GM12878 (cell line): ENCODE data around the gene CFAP47. TPM values are rescaled to one million over a fixed set of nuclear protein-coding genes. Genes with fewer than 3 reads are reported as not detected.

Source experiments
- ATAC-seq: fragments of 200-7000 bp; cut with Tn5 transposase; 3 replicates; pipeline ENCODE4 v1.9.1; 2020; ENCODE audit warnings: mild to moderate bottlenecking, moderate library complexity
- BruUV-seq: library from RNA; stranded (reverse); fragments of 400-500 nt; replicated peaks from 2 replicates; lab custom pipeline; 2021; lab: Mats Ljungman, UMichigan
- CTCF ChIA-PET: fragments of 300-600 bp; sonication (Branson Sonifier 250); formaldehyde crosslinking; extraction: SDS; loops from one replicate; lab custom pipeline; 2021; ENCODE audit warnings: inconsistent platforms; lab: Yijun Ruan, JAX
- POLR2A ChIA-PET: fragments of 350-600 bp; formaldehyde crosslinking; extraction: SDS; loops from one replicate; lab custom pipeline; 2021; ENCODE audit warnings: inconsistent platforms; lab: Charles Lee
- RAD21 ChIA-PET: fragments of 300-600 bp; sonication (Branson Sonifier 250); formaldehyde crosslinking; loops from one replicate; lab custom pipeline; 2023; ENCODE audit warnings: antibody characterized with exemption; ENCODE audit not compliant: unreplicated experiment; lab: Charles Lee
- SMC1A ChIA-PET: fragments of 300-600 bp; sonication (Branson Sonifier 250); formaldehyde crosslinking; loops from one replicate; lab custom pipeline; 2023; ENCODE audit not compliant: unreplicated experiment, uncharacterized antibody; lab: Charles Lee
- DNase-seq: peaks from one replicate; pipeline ENCODE4 v3.0.0-alpha.2; 2011; ENCODE audit warnings: low read depth, low spot score
- FAIRE-seq: peaks from 3 replicates; lab custom pipeline; 2011; peaks lifted over from hg19 to GRCh38; lab: Jason Lieb, UNC
- H2AFZ ChIP-seq: 2 replicates; pipeline ENCODE4 v1.6.0; 2011; ENCODE audit warnings: low read depth, low read length, control low read depth; ENCODE audit not compliant: control insufficient read depth
- H3K27ac ChIP-seq: 2 replicates; pipeline ENCODE4 v1.5.1; 2011; ENCODE audit warnings: control low read depth; ENCODE audit not compliant: control insufficient read depth, insufficient read depth
- H3K27me3 ChIP-seq, 2 experiments: replicated peaks in 1 of 2; 2 replicates each; pipeline versions ENCODE4 v1.6.0 to v1.6.1; 2011; ENCODE audit warnings: low read length in 1 of 2; ENCODE audit not compliant: control insufficient read depth in 2 of 2, insufficient read depth in 2 of 2
- H3K36me3 ChIP-seq, 2 experiments: 2 replicates each; pipeline ENCODE4 v1.5.1; 2011; ENCODE audit warnings: low read length in 1 of 2; ENCODE audit not compliant: control insufficient read depth in 2 of 2, insufficient read depth in 2 of 2
- H3K4me1 ChIP-seq: 2 replicates; pipeline ENCODE4 v1.6.1; 2011; ENCODE audit warnings: mild to moderate bottlenecking, low read length, moderate library complexity, mixed read lengths; ENCODE audit not compliant: control insufficient read depth, insufficient read depth
- H3K4me2 ChIP-seq: 2 replicates; pipeline ENCODE4 v1.6.0; 2011; ENCODE audit warnings: control low read depth; ENCODE audit not compliant: control insufficient read depth, insufficient read depth
- H3K4me3 ChIP-seq: fragments of 200-600 bp; sonication (generic); 2 replicates; pipeline ENCODE4 v1.5.1; 2016
- H3K79me2 ChIP-seq: 2 replicates; pipeline ENCODE4 v1.6.0; 2011; ENCODE audit warnings: low read length; ENCODE audit not compliant: control insufficient read depth, insufficient read depth
- H3K9ac ChIP-seq: 2 replicates; pipeline ENCODE4 v1.8.0; 2011; ENCODE audit warnings: low read length, control low read depth, mixed read lengths; ENCODE audit not compliant: control insufficient read depth, insufficient read depth
- H3K9me3 ChIP-seq: replicated peaks from 3 replicates; pipeline ENCODE4 v1.5.1; 2011; ENCODE audit warnings: mild to moderate bottlenecking, low read length; ENCODE audit not compliant: control insufficient read depth, insufficient read depth
- H4K20me1 ChIP-seq: 2 replicates; pipeline ENCODE4 v1.6.0; 2011; ENCODE audit not compliant: control insufficient read depth, insufficient read depth
- CHD2 ChIP-seq: IDR thresholded peaks from 2 replicates; pipeline ENCODE4 v1.6.1; 2011; ENCODE audit warnings: low read depth, low read length, improper control_type of control experiment, borderline replicate concordance
- ESRRA ChIP-seq: IDR thresholded peaks from 2 replicates; pipeline ENCODE4 v1.6.1; 2012; ENCODE audit warnings: mild to moderate bottlenecking, low read length, improper control_type of control experiment
- IKZF1 ChIP-seq: fragments of 450-650 bp; conservative IDR thresholded peaks from 2 replicates; pipeline ENCODE4 v1.6.1; 2017; ENCODE audit warnings: antibody characterized with exemption, mild to moderate bottlenecking
- MEF2A ChIP-seq: IDR thresholded peaks from 2 replicates; pipeline ENCODE4 v1.6.1; 2011; ENCODE audit warnings: low read depth, mild to moderate bottlenecking, low read length, moderate library complexity; ENCODE audit not compliant: insufficient read depth
- POLR2A ChIP-seq: IDR thresholded peaks from 2 replicates; pipeline ENCODE4 v1.6.1; 2011; ENCODE audit warnings: low read depth, mild to moderate bottlenecking, low read length
- RAD21 ChIP-seq: IDR thresholded peaks from 2 replicates; pipeline ENCODE4 v1.6.1; 2011; ENCODE audit warnings: mild to moderate bottlenecking, low read depth, low read length, moderate library complexity; ENCODE audit not compliant: insufficient read depth
- SIN3A ChIP-seq: IDR thresholded peaks from 2 replicates; pipeline ENCODE4 v1.6.1; 2012; ENCODE audit warnings: low read depth, low read length, improper control_type of control experiment
- SMAD1 ChIP-seq: fragments of 450-650 bp; IDR thresholded peaks from 2 replicates; pipeline ENCODE4 v1.6.1; 2018; ENCODE audit warnings: mild to moderate bottlenecking, low read depth; ENCODE audit not compliant: partially characterized antibody
- SUZ12 ChIP-seq: fragments of 200-600 bp; sonication (generic); IDR thresholded peaks from one replicate; pipeline ENCODE4 v1.6.1; 2018; ENCODE audit warnings: antibody characterized with exemption, mild to moderate bottlenecking; ENCODE audit not compliant: unreplicated experiment
- ZSCAN29 ChIP-seq: fragments of 450-650 bp; IDR thresholded peaks from 2 replicates; pipeline ENCODE4 v1.6.1; 2017; ENCODE audit warnings: mild to moderate bottlenecking, moderate library complexity
- WGBS: methylation state at CpG from one replicate; pipeline ENCODE4 v1.1.6; 2016; ENCODE audit warnings: low lambda C conversion rate; ENCODE audit not compliant: insufficient replicate concordance, insufficient coverage; ENCODE audit errors: missing lambda C conversion rate; 5-methylcytosine and 5-hydroxymethylcytosine counted together
- in situ Hi-C: fragments of 300-500 bp; cut with MboI; formaldehyde crosslinking; loops from 9 replicates; pipeline ENCODE4 v1.14.3; 2018; ENCODE audit warnings: mixed read lengths
- intact Hi-C: fragments of 100-400 bp; cut with micrococcal nuclease; formaldehyde crosslinking; loops from one replicate; pipeline ENCODE4 v1.14.2; 2022; ENCODE audit not compliant: unreplicated experiment
- polyA plus RNA-seq, 11 experiments: library from polyadenylated mRNA; depleted of rRNA in 4 of 11; unstranded in 6 of 11; stranded (reverse) in 5 of 11; fragments of >200 nt; fragmentation: Nextera tagmentation in 4 of 11; fragmentation: Illumina TruSeq in 1 of 11; extraction: Ambion mirVana in 4 of 11; extraction: Trizol in 1 of 11; gene quantifications; 1 replicate in 1 of 11; 2 replicates in 10 of 11; pipeline versions ENCODE4 v1.2.1 to v1.2.3, GENCODE V29; 2011 to 2016; ENCODE audit warnings: inconsistent platforms in 2 of 11, missing spikeins in 2 of 11, low read depth in 1 of 11
- total RNA-seq, 4 experiments: library from RNA; depleted of rRNA in 3 of 4; stranded (reverse); fragments of >200 nt in 3 of 4; fragmentation: Illumina TruSeq in 1 of 4; extraction: Trizol in 1 of 4; gene quantifications; 2 replicates each; pipeline versions ENCODE4 v1.2.1 to v1.2.3, GENCODE V29; 2013 to 2021
- TF ChIP-seq, protein P1 (sequence below): fragments of 450-650 bp; IDR thresholded peaks from 2 replicates; pipeline ENCODE4 v1.6.1; 2017; ENCODE audit warnings: mild to moderate bottlenecking, moderate library complexity

The CFAP47 gene
- total and polyA plus RNA-seq, 10 of the 15 experiments (the other 5 are each of a cell fraction or from before 2014, with no cell fraction given) = 0.02 to 0.88 (median 0.06) TPM; not detected in 3

DNA sequence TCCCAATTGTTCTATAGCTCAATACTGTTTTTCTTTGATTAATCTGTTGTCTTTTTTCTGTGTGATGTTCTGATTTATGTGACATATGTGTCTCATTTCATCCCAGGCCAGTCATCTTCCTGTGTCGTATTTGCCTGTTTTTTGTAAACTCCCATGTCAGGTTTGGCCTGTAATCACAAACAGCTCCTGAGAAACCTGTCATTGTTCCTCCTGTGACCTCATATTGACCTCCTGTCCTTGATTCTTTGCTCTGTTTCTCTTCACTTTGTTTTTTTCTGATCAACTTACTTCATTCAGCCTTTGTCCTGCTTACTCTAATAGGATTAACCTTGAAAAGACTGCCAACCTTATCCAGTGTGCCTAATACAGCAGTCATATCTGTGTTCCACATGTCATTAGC, 438.3 kb downstream of the CFAP47 start (continued):
- TF ChIP-seq ZSCAN29 = no peak

DNA sequence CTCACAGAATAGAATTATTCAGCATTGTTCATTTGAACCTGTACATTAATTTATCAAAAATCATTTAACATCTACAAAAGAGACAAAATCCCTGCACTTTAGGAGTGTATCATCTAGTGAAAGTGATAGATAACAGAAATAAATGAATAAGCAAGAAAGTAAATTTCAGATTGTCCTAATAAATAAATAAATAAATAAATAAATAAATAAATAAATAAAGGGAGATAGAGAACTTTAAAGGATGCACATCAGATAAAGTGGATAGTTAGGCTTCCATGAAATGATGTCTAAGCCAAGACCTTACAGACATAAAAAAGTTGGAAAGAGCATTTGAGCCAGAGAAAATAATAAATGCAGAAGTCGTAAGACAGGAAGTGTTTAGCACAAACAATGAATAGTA, 444.7 kb downstream of the CFAP47 start:
- ChIA-PET SMC1A (no interaction called here), CTCF (no interaction called here), POLR2A (no interaction called here), RAD21 (no interaction called here)
- BruUV-seq = no TSS peak
- H3K27ac ChIP-seq = no peak overlapping the region
- no peaks in the 10 kb centered on the region for H3K79me2 ChIP-seq
- no peaks in the 10 kb centered on the region for H3K4me1 ChIP-seq
- no peak overlapping the region for H3K9ac ChIP-seq
- H3K27me3 ChIP-seq = no peaks in the 10 kb centered on the region
- no peak for DNase-seq
- no peaks in the 10 kb centered on the region for H3K36me3 ChIP-seq
- ATAC-seq = no peak
- 7% methylated on average over 1 of the region's 1 CpG for WGBS
- no peaks in the 10 kb centered on the region; the same call in 2 of the 3 replicates for H3K9me3 ChIP-seq
- TF ChIP-seq RAD21 (no peak), IKZF1 (no peak), ESRRA (no peak), SUZ12 (no peak), MEF2A (no peak), SMAD1 (no peak)
- no peak overlapping the region for H3K4me2 ChIP-seq
- in situ Hi-C loops (no loop called here), intact Hi-C loops (no loop called here)
- no peak for FAIRE-seq
- H2AFZ ChIP-seq = no peak overlapping the region
- no peaks in the 10 kb centered on the region for H4K20me1 ChIP-seq
- no peak overlapping the region for H3K4me3 ChIP-seq

DNA sequence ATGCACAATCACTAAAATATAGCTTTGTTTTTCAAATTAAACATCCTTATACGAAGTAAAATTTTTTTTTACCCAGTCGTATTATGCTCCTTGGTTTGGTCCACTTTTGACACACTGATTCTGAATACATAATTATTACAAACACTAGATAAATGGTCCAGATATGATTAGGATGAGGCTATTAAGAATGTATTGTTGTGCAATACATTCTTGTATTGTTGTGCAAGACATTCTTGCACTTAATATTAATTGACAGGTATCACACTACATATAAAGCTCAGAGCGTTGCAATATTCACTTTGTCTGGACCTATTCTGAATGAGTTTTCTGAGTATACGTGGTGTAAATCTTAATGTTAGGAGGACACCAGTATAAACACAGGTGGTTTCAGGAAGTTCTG, 464.0 kb downstream of the CFAP47 start:
- in situ Hi-C loops (no loop called here), intact Hi-C loops (no loop called here)
- BruUV-seq = no TSS peak
- H2AFZ ChIP-seq = no peak overlapping the region
- ChIA-PET RAD21 (no interaction called here), CTCF (no interaction called here), POLR2A (interaction anchor here (0.6 kb wide), 1 partner anchor 17 kb away, joined by 3 read pairs; no protein-coding TSS in a partner anchor), SMC1A (no interaction called here)
- no peak overlapping the region for H3K4me3 ChIP-seq
- no peaks in the 10 kb centered on the region for H3K27me3 ChIP-seq
- no peak overlapping the region for H3K27ac ChIP-seq
- WGBS = 12% methylated on average over 4 of the region's 4 CpGs
- no peaks in the 10 kb centered on the region for H3K36me3 ChIP-seq
- H3K9ac ChIP-seq = no peak overlapping the region
- no peaks in the 10 kb centered on the region for H3K4me1 ChIP-seq
- DNase-seq (no peak), ATAC-seq (no peak), FAIRE-seq (no peak)
- no peaks in the 10 kb centered on the region for H4K20me1 ChIP-seq
- H3K9me3 ChIP-seq = no peaks in the 10 kb centered on the region
- no peak overlapping the region for H3K4me2 ChIP-seq
- H3K79me2 ChIP-seq = no peaks in the 10 kb centered on the region
- no peak for TF ChIP-seq SIN3A
- no peak for TF ChIP-seq CHD2
- TF ChIP-seq POLR2A = no peak
- TF ChIP-seq, protein P1, sequence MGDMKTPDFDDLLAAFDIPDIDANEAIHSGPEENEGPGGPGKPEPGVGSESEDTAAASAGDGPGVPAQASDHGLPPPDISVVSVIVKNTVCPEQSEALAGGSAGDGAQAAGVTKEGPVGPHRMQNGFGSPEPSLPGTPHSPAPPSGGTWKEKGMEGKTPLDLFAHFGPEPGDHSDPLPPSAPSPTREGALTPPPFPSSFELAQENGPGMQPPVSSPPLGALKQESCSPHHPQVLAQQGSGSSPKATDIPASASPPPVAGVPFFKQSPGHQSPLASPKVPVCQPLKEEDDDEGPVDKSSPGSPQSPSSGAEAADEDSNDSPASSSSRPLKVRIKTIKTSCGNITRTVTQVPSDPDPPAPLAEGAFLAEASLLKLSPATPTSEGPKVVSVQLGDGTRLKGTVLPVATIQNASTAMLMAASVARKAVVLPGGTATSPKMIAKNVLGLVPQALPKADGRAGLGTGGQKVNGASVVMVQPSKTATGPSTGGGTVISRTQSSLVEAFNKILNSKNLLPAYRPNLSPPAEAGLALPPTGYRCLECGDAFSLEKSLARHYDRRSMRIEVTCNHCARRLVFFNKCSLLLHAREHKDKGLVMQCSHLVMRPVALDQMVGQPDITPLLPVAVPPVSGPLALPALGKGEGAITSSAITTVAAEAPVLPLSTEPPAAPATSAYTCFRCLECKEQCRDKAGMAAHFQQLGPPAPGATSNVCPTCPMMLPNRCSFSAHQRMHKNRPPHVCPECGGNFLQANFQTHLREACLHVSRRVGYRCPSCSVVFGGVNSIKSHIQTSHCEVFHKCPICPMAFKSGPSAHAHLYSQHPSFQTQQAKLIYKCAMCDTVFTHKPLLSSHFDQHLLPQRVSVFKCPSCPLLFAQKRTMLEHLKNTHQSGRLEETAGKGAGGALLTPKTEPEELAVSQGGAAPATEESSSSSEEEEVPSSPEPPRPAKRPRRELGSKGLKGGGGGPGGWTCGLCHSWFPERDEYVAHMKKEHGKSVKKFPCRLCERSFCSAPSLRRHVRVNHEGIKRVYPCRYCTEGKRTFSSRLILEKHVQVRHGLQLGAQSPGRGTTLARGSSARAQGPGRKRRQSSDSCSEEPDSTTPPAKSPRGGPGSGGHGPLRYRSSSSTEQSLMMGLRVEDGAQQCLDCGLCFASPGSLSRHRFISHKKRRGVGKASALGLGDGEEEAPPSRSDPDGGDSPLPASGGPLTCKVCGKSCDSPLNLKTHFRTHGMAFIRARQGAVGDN = no peak
- no peak for TF ChIP-seq SUZ12
